NT2/D1 (cell line): ENCODE measurements around the gene POLR2I.

Experiments used
- SUZ12 ChIP-seq: IDR thresholded peaks from 2 replicates; pipeline ENCODE4 v1.6.1; 2011; ENCODE audit not compliant: insufficient read length, insufficient read depth; ENCODE audit errors: extremely low read depth
- YY1 ChIP-seq: IDR thresholded peaks from 2 replicates; pipeline ENCODE4 v1.6.1; 2011; ENCODE audit not compliant: insufficient read length, insufficient read depth
- ZNF274 ChIP-seq: IDR thresholded peaks from 2 replicates; pipeline ENCODE4 v1.6.1; 2011; ENCODE audit warnings: mild to moderate bottlenecking, low read depth, low read length

- TF ChIP-seq ZNF274 (no peak), YY1 (no peak), SUZ12 (no peak)
Measured at GRCh38 chr19:36079389-36079945, 35.2 kb downstream of the POLR2I start.
